Right lobe of liver (tissue), 6 donors: ENCODE data around the gene HSD17B8. TPM values are rescaled to one million over a fixed set of nuclear protein-coding genes. Genes with fewer than 3 reads are reported as not detected.

ENCODE experiments used
- ATAC-seq, 4 donors: fragments of 200-7000 bp; cut with Tn5 transposase; one replicate each; pipeline ENCODE4 v1.9.1; 2020; ENCODE audit warnings: mild to moderate bottlenecking in 4 of 4, moderate library complexity in 4 of 4
- DNase-seq, 3 donors: peaks; one replicate each; pipeline ENCODE4 v3.0.0-alpha.2; 2020
- H3K27ac ChIP-seq, 3 donors: fragments of 200-600 bp; one replicate each; pipeline ENCODE4 v1.8.0; 2022
- H3K27me3 ChIP-seq, 2 donors: fragments of 200-600 bp; one replicate each; pipeline ENCODE4 v1.8.0; 2022
- H3K36me3 ChIP-seq, 4 donors: fragments of 200-600 bp; sonication (generic) in 1 of 4; one replicate each; pipeline versions ENCODE4 v1.5.1 to v1.8.0; 2017 to 2022; ENCODE audit warnings: control low read depth in 1 of 4
- H3K4me1 ChIP-seq, 4 donors: fragments of 200-600 bp; sonication (generic) in 1 of 4; one replicate each; pipeline versions ENCODE4 v1.5.1 to v1.8.0; 2017 to 2022; ENCODE audit warnings: control low read depth in 1 of 4
- H3K4me3 ChIP-seq, 3 donors: fragments of 200-600 bp; one replicate each; pipeline ENCODE4 v1.8.0; 2022
- H3K9me3 ChIP-seq, 4 donors: fragments of 200-600 bp; sonication (generic) in 1 of 4; one replicate each; pipeline versions ENCODE4 v1.5.1 to v1.8.0; 2017 to 2022; ENCODE audit warnings: control low read depth in 1 of 4
- POLR2A ChIP-seq: fragments of 450-650 bp; IDR thresholded peaks from one replicate; pipeline ENCODE4 v1.6.1; 2017; ENCODE audit warnings: antibody characterized with exemption, mild to moderate bottlenecking
- WGBS: methylation state at CpG from one replicate; pipeline ENCODE4 v1.1.6; 2018; ENCODE audit warnings: low coverage, low lambda C conversion rate; ENCODE audit not compliant: insufficient coverage; ENCODE audit errors: missing lambda C conversion rate; 5-methylcytosine and 5-hydroxymethylcytosine counted together
- intact Hi-C, 2 donors: fragments of 100-400 bp; cut with DNase I; formaldehyde crosslinking; loops; one replicate each; pipeline versions ENCODE4 v1.11.2 to v1.14.1; 2022
- total RNA-seq, 6 experiments: library from RNA; depleted of rRNA in 2 of 6; stranded (reverse); fragments of >200 nt in 2 of 6; fragmentation: NEBNext Ultra II Directional in 3 of 6; extraction: Animal tissue kit (Norgen Biotek cat#: 25700) in 3 of 6; gene quantifications; one replicate each; pipeline versions ENCODE4 v1.1.0 to v1.2.4, GENCODE V29; 2016 to 2023
- TF ChIP-seq, protein P1 (sequence below), 4 donors: fragments of 200-600 bp in 3 of 4; fragments of 450-650 bp in 1 of 4; IDR thresholded peaks; one replicate each; pipeline versions ENCODE4 v1.5.1 to v1.8.0; 2016 to 2022; ENCODE audit warnings: antibody characterized with exemption in 4 of 4, mild to moderate bottlenecking in 2 of 4
- donor health status: DM: no; HTN: yes; CAD: no.
- donor health status: DM: no; HTN: no; CAD: no.
- donor health status: DM: no; HTN: no; CAD: no.
- donor health status: DM: no; HTN: yes; CAD: no.
- donor health status: DM: no; HTN: yes; CAD: no.

HSD17B8 gene
- total RNA-seq, 6 experiments from 2014 or later: 14.3 to 39.8 (median 33.8) TPM

DNA sequence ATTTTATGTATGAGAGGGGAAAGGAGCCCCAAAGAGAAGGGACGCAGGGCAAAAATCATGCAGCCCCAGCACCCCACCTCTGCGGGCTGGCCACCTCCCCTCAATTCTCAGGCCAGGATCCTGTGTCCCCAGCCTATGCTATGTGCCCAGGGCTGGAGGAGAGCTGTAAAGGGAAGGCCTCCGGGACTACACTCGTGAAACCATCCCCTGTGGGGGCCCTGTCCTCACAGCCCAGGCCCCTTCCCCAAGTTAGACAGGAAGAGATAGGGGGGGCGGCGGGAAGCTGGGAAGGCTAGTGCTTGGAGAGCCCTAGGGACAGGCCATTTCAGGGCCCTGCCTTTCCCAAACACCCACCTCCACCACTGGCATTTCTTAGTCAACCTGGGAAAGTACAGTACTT, 10.8 kb upstream of the HSD17B8 start:
- H3K4me1 ChIP-seq: peaks cover 0 to 23% (median 11%) of the 10 kb centered on the region in 4 donors
- H3K9me3 ChIP-seq: no peaks in the 10 kb centered on the region
- WGBS: no CpG with 5 or more reads among the region's 6 CpGs
- no peak for TF ChIP-seq POLR2A
- TF ChIP-seq, protein P1, sequence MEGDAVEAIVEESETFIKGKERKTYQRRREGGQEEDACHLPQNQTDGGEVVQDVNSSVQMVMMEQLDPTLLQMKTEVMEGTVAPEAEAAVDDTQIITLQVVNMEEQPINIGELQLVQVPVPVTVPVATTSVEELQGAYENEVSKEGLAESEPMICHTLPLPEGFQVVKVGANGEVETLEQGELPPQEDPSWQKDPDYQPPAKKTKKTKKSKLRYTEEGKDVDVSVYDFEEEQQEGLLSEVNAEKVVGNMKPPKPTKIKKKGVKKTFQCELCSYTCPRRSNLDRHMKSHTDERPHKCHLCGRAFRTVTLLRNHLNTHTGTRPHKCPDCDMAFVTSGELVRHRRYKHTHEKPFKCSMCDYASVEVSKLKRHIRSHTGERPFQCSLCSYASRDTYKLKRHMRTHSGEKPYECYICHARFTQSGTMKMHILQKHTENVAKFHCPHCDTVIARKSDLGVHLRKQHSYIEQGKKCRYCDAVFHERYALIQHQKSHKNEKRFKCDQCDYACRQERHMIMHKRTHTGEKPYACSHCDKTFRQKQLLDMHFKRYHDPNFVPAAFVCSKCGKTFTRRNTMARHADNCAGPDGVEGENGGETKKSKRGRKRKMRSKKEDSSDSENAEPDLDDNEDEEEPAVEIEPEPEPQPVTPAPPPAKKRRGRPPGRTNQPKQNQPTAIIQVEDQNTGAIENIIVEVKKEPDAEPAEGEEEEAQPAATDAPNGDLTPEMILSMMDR (IDR thresholded peaks at IDR 0.05): no peak
- H3K27ac ChIP-seq: no peak overlapping the region
- intact Hi-C loops: no loop called here
- DNase-seq (peak in 1 of 3 donors; percentile 43), ATAC-seq (no peak)
- H3K4me3 ChIP-seq: no peak overlapping the region
- no peaks in the 10 kb centered on the region for H3K27me3 ChIP-seq
- H3K36me3 ChIP-seq: peaks cover 0 to 31% (median 17%) of the 10 kb centered on the region in 4 donors

DNA sequence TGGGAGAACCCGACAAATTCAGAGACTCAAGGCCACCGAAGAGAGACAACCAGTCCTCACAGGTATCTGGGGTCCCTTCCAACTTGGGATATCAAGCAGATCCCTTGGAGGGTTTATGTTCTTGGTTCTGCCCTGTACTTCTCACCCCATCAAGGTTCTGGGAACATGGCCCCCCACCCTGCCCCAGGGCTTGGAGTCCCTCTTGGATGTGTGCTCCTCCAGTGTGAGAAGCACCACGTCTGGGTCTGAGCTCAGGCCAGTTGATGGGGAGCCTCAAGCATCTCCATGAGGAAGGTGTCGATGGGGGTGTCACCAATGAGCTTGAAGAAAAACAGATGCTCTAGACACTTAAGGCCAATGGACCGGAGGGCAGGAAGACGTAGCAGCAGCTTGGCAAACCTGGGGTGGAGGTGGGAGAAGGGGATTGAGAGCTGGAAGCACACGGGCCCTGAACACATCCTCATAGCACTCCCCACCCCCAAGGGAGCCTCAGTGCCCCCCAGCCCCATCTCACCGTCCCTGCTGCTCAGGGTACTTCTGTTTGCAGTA, 9.9 kb upstream of the HSD17B8 start:
- Histone ChIP-seq H3K36me3 (peaks cover 0 to 31% (median 17%) of the 10 kb centered on the region in 4 donors), H3K27ac (no peak overlapping the region), H3K9me3 (no peaks in the 10 kb centered on the region), H3K4me1 (peaks cover 0 to 31% (median 14%) of the 10 kb centered on the region in 4 donors), H3K27me3 (no peaks in the 10 kb centered on the region), H3K4me3 (no peak overlapping the region)
- no peak for TF ChIP-seq POLR2A
- TF ChIP-seq, protein P1 (IDR thresholded peaks at IDR 0.05): no peak
- DNase-seq: peak in 1 of 3 donors; percentile 32
- 81% methylated on average over 4 of the region's 8 CpGs for WGBS
- no peak for ATAC-seq
- intact Hi-C loops: no loop called here

DNA sequence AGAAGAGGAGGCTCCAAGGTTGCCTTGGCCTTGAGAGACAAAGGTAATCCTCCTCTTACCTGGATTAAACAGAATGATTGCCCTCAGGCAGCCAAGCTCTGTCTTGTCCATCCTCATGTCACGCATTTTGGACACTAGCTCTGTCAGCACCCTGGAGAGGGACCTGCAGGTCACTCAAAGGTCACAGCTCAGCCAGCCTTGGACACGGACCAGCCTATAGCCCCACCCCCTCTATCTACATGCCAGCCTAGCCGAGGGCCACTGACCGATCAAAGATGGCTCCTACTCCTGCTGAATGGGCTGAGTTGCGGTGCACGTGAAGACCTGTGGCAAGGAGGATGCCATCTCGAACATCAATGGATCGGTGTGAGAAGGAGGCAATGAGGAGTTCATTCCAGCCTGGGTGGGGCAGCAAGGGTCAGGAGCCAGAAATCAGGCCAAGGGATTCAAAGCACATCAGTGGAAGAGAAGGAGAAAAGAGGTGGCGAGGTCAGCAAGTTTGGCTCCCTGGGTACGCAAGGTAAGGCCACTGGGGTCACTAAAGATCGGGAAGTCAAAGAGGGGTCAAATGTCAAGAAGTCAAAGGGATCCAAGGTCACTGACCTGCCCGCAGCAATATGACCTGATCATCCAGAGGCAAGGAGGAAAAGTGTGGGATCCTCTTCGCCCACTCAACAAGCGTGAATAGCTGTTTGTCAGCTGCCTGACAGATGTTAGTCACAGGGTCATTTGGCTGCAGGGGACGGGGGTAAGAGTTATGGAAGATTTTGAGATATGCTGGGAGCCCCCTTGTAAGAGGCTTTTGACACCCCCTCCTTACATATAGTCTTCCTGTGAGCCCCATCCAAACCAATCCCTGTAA, 8.9 kb upstream of the HSD17B8 start:
- TF ChIP-seq, protein P1 (IDR thresholded peaks at IDR 0.05): no peak
- no peak for TF ChIP-seq POLR2A
- H3K4me1 ChIP-seq: peaks cover 0 to 34% (median 14%) of the 10 kb centered on the region in 4 donors
- H3K9me3 ChIP-seq: no peaks in the 10 kb centered on the region
- H3K27me3 ChIP-seq: no peaks in the 10 kb centered on the region
- H3K4me3 ChIP-seq: no peak overlapping the region
- WGBS: 54% methylated on average over 7 of the region's 15 CpGs
- H3K27ac ChIP-seq: no peak overlapping the region
- H3K36me3 ChIP-seq: peaks cover 0 to 31% (median 17%) of the 10 kb centered on the region in 4 donors
- DNase-seq (peak; percentile 55 to 82 (median 81)), ATAC-seq (peak; percentile 44 to 57 (median 50))
- intact Hi-C loops: no loop called here

DNA sequence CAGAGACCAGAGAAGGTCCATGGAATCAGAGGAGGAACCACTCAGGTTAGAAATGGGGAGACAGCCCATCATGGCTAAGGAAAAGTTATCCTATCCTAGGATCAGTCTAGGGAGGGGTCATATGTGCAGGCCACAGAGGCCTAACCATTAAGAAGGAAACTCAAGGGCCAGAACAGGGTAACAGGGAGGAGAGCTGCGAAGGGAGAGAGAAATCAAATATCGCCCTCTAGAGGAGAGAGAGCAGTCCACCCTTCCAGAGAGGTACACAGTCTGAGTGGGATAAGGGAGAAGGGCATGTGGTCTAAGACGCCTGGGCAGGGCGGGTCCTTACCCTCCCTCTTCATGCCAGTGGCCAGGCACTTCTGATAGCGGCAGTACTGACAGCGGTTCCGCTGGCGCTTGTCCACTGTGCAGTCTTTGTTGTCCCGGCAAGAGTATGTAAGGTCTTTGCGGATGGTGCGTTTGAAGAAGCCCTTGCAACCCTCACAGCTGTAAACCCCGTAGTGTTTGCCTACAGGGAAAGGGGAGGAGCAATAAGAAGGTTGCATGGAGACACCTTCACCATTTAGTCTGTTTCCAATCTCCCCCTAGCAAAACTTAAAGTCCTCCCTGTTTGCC, 6.9 kb upstream of the HSD17B8 start:
- Histone ChIP-seq H3K9me3 (no peaks in the 10 kb centered on the region), H3K27ac (peak overlapping the region in 1 of 3 donors; percentile 98), H3K4me1 (peaks cover 3 to 47% (median 21%) of the 10 kb centered on the region in 4 donors), H3K36me3 (peaks cover 0 to 37% (median 21%) of the 10 kb centered on the region in 4 donors), H3K27me3 (no peaks in the 10 kb centered on the region), H3K4me3 (no peak overlapping the region)
- peak; percentile 8 to 16 (median 13) for ATAC-seq
- no peak for DNase-seq
- TF ChIP-seq POLR2A: no peak
- TF ChIP-seq, protein P1 (IDR thresholded peaks at IDR 0.05): peak; percentile 42 to 65 (median 62)
- intact Hi-C loops: no loop called here
- 34% methylated on average over 4 of the region's 12 CpGs for WGBS
